T-helper 2 cell (primary cell): Measurements from ENCODE around the gene DDR1.
A peak's percentile ranks its signal among the peaks of the same experiment; 100 is the strongest.
"Not testable (repeated sequence)": the region's sequence is repeated elsewhere in the genome, so short reads cannot be mapped to it uniquely, and the experiment has no call there.

Experiments used
- DNase-seq, 5 experiments: peaks; one replicate each; pipeline versions ENCODE4 v3.0.0 to v3.0.0-alpha.2; 2012 to 2022

DDR1 gene

GRCh38 chr6:30894935-30895334 is 10.6 kb downstream of the DDR1 start:
- DNase-seq, result no peak

- no peak for DNase-seq
Observed at GRCh38 chr6:30895343-30895742, 11.0 kb downstream of the DDR1 start.

DNA sequence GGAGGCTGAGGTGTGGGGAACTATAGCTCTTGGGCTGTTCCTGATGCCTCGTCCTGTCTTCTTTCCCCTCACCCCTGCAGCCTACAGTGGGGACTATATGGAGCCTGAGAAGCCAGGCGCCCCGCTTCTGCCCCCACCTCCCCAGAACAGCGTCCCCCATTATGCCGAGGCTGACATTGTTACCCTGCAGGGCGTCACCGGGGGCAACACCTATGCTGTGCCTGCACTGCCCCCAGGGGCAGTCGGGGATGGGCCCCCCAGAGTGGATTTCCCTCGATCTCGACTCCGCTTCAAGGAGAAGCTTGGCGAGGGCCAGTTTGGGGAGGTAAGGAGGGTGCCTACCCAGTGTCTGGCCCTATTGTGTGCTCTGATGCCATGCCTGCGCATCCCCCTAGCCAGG is 12.2 kb downstream of the DDR1 start:
- DNase-seq, result no peak

GRCh38 chr6:30897882-30898281 is 13.6 kb downstream of the DDR1 start:
- DNase-seq, result no peak

DNA sequence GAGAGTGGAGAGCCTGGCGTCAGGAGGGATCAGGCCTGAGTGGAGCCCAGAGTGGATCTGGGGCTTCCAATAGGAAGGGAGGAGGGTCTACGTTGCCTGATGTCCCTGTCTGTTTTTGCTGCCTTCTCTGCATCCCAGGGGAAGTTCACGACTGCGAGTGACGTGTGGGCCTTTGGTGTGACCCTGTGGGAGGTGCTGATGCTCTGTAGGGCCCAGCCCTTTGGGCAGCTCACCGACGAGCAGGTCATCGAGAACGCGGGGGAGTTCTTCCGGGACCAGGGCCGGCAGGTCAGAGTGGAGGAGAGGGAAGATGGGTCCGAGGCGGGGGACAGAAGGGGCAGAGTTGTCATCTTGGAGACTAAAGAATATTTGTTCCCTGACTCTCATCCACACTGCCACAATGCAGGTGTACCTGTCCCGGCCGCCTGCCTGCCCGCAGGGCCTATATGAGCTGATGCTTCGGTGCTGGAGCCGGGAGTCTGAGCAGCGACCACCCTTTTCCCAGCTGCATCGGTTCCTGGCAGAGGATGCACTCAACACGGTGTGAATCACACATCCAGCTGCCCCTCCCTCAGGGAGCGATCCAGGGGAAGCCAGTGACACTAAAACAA is 14.5 kb downstream of the DDR1 start:
- DNase-seq, result no peak

DNA sequence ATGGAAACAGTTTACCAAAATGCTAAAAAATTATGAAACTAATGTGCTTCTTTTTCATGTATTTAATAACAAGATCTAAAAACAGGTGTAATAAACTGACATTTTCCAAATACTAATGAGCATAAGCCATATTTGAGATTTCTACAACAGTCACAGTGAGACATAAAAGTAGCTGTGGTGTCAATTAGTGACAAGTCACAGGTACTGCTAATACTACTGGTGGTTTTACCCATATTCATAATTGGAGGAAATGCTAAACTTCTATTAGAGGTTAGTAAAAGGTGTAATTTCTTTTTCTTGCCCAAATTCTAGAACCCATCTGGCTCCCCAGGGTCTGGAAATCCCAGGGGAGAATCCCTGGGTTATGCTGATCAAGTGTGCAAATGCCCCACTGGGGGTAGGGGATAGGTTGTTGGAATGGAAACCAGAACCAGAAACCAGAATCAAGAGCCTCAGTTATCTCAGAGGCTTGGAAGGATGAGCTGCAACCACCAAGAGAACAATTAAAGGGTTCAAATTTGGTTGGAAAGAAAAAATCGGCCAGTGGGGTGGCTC is 16.6 kb downstream of the DDR1 start:
- DNase-seq, result no peak

DNA sequence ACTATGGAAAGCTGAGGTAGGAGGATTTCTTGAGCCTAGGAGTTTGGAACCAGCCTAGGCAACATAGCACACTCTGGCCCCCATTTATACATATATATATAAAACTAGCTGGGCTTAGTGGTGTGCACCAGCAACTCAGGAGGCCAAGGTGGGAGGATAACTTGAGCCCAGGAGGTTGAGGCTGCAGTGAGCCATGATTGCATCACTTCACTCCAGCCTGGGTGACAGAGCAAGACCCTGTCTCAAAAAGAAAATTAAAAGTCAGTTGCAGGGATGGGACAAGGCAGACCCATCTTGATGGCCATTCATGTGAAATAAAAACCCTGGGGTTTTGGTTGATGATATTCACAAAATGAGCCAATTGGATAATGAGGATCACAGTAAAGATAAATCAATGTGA is 17.1 kb downstream of the DDR1 start:
- no peak for DNase-seq

- DNase-seq, result not testable (repeated sequence)
Observed at GRCh38 chr6:30902196-30902595, 17.9 kb downstream of the DDR1 start.

DNA sequence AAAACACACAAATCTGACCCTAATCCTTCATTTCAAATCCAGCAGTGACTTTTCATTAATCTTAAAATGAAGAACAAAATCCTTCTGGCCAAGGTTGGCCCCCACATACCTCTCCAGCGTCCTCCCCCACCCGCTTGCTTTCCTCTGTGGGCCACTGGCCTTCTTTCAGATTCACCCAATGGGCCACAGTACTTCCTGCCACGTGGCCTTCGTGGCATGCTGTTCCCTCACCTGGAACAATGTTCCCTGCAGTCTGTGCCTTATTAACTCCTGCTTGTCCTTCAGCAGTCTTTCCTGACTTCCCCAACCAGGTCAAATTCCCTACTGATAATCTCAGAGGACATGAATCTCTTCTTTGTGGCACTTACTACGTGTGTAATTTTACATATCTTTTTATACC is 18.4 kb downstream of the DDR1 start:
- DNase-seq, result no peak

DNA sequence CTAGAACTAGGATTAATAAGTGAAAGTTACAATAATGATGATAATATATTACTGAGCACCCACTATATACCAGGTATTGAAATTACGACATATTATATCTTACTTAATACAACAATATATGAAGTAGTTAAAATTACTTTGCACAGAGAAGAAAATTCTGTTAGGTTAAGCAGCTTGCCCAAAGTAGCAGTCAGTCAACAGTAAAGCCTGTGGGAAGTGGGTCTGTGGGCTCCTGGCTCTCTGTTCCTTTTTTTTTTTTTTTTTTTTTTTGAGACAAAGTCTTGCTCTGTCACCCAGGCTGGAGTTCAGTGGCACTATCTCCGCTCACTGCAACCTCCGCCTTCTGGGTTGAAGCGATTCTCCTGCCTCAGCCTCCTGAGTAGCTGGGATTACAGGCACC is 18.9 kb downstream of the DDR1 start:
- no peak for DNase-seq

GRCh38 chr6:30907290-30907757 is 23.0 kb downstream of the DDR1 start:
- DNase-seq, result not testable (repeated sequence)

DNA sequence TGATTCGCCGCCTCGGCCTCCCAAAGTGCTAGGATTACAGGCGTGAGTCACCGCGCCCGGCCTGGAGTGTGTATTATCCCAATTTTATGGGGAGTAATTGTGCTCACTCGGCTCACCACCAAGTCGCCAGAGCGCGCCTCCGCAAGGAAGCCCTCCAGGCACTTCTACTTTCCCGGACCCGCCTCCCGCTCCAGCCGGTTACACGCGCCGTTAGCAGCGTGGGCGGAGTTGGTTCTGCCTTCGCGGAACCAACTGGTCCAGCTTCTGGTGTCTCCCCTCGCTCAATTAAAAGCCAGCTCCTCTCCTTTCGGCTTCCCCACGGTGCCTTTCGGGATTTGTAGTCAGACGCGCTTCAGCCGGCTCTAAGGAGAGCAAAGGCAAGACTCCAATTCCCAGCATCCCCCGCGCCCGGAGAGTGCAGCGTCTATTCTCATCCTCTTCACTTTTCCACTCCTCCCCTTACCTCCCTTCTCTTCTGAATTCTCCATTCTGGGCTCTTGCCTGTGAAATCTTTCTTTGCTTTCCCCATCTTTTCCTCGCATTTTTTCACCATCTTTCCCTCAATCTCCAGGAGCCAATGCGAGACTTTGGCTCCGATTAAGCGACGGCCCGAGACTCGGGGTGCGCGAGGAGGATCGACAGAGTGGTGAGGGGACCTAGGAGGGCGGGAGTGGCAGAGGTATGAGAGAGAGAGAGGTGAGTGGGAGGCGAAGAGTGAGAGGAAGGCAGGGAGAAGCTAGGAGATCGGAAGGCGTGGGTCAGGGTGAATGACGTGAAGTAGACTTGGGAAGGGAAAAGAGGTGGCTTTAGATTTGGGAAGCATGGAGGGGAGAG is 23.7 kb downstream of the DDR1 start, which contains the start of gene GTF2H4:
Gene GTF2H4, plus strand, starts transcription at position 450 of the 834 bp plus-strand sequence.
- peak; percentile 79 to 98 (median 91) for DNase-seq

DNA sequence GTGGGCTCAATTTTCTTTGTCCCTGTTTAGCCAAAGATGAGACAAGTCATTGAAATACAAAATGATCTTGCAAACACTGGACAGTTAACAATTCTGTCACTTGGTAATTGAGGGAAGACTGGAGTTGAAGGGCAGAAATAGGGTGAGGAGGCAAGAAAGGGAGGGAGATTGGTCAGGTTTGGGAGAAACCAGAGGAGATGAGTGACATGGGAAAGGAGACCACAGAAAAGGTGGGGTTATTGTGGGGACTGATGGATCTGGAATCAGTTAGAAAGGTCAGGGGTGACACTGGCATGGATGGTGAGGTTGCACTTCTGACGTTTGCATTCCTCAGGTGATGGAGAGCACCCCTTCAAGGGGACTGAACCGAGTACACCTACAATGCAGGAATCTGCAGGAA is 24.4 kb downstream of the DDR1 start:
- no peak for DNase-seq

GRCh38 chr6:30910473-30910872 is 26.2 kb downstream of the DDR1 start:
- not testable (repeated sequence) for DNase-seq

GRCh38 chr6:30912746-30913520 is 28.6 kb downstream of the DDR1 start:
- no peak for DNase-seq

GRCh38 chr6:30913721-30914075 is 29.4 kb downstream of the DDR1 start:
- no peak for DNase-seq

- DNase-seq, result peak; percentile 77 to 90 (median 81)
Observed at GRCh38 chr6:30914076-30914853, 29.9 kb downstream of the DDR1 start, which contains the start of gene VARS2. TSS of gene VARS2 (plus strand) at chr6:30914238. CDS start at chr6:30914837, 599 bp downstream.

GRCh38 chr6:30914854-30915590 is 30.7 kb downstream of the DDR1 start:
- DNase-seq, result no peak

DNA sequence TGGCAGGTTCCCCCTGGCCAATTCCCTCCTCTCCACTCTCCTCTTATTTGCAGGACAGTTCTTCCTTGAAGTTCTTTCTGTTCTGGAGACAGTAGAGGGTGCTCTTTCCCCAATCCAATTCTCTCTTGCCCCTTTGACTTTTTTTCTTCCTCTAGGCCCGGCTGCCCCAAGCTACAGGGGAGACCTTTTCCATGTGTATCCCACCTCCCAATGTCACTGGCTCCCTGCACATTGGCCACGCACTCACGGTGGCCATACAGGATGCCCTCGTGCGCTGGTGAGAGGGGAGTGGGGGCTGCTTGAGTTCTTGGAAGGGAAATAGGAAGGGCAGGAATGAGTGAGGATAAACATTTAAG is 31.2 kb downstream of the DDR1 start:
- peak in 1 of 5 experiments; percentile 49 for DNase-seq

DNA sequence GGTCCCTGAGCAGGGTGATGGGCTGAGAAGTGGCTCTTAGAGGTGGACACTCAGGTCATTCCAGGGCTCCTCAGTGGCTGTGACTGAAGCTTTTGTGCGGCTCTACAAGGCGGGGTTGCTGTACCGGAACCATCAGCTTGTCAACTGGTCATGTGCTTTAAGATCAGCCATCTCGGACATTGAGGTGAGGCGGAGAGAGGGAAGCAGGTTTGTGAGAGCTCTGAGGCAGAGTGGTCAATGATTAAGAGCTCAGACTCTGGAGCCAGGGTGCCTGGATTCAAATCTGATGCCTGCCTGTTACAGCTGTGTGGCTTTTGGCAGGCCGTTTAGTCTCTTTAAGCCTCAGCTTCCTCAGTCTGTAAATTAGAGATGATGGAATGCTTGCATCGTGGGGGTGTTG is 32.7 kb downstream of the DDR1 start:
- no peak for DNase-seq

GRCh38 chr6:30917487-30917886 is 33.2 kb downstream of the DDR1 start:
- DNase-seq, result no peak

DNA sequence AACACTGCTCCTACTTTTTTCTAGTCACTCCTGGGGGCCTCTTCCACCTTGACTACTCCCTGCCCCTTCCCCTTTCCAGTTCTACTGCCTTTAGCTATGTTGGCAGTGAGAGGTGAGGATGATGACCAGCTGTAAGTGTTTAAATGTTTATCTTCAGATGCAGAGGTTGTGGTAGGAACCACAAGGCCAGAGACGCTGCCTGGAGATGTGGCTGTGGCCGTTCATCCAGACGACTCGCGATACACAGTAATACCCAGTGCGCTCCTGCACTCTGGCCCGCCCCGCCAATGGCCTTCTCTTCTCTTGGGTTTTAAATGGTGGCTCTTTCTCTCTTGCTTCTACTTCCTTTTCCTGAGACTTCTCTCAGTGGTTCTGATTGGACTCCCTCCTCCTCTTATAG is 34.4 kb downstream of the DDR1 start:
- DNase-seq, result no peak
